HL-60 (cell line): Measurements from ENCODE around the gene SRPK2.

ENCODE experiments used
- POLR2AphosphoS5 ChIP-seq: IDR thresholded peaks from 2 replicates; pipeline ENCODE4 v1.6.1; 2012; ENCODE audit warnings: low read depth
- SPI1 ChIP-seq: IDR thresholded peaks from 2 replicates; pipeline ENCODE4 v1.6.1; 2012; ENCODE audit warnings: low read depth, mild to moderate bottlenecking, borderline replicate concordance
- TF ChIP-seq, protein P1 (sequence below): IDR thresholded peaks from one replicate; pipeline ENCODE4 v1.5.1; 2011; ENCODE audit warnings: low read length, control low read depth, inconsistent platforms; ENCODE audit not compliant: insufficient read depth
- TF ChIP-seq, protein P2 (sequence below): IDR thresholded peaks from 2 replicates; pipeline ENCODE4 v1.6.1; 2012; ENCODE audit warnings: low read depth; ENCODE audit not compliant: insufficient replicate concordance

DNA sequence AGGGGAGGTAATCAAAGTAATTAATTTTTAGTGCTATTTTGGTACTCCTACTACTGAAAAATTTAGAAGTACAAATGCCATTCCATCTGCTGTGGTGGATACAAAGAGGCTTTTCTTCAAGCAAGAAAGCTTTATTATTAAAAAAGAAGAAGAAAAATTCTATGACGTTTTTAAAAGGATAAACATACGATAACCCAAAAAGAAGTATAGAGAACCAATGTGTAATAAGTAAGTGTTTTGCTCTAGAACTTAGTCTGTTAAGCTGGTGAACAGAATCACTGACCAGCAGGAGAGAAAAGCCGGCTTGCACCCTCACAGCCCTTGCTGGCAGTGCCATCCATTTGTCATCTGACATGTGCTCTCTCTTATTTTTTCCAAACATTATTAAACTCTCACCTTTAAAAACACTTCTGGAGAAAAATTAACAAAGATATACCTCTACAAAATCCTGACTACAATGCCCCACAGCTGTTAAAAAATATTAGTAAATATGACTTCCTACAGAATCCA, 81.5 kb downstream of the SRPK2 start:
- TF ChIP-seq, protein P1, sequence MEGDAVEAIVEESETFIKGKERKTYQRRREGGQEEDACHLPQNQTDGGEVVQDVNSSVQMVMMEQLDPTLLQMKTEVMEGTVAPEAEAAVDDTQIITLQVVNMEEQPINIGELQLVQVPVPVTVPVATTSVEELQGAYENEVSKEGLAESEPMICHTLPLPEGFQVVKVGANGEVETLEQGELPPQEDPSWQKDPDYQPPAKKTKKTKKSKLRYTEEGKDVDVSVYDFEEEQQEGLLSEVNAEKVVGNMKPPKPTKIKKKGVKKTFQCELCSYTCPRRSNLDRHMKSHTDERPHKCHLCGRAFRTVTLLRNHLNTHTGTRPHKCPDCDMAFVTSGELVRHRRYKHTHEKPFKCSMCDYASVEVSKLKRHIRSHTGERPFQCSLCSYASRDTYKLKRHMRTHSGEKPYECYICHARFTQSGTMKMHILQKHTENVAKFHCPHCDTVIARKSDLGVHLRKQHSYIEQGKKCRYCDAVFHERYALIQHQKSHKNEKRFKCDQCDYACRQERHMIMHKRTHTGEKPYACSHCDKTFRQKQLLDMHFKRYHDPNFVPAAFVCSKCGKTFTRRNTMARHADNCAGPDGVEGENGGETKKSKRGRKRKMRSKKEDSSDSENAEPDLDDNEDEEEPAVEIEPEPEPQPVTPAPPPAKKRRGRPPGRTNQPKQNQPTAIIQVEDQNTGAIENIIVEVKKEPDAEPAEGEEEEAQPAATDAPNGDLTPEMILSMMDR = no peak
- TF ChIP-seq POLR2AphosphoS5 (no peak), SPI1 (no peak)
- TF ChIP-seq, protein P2, sequence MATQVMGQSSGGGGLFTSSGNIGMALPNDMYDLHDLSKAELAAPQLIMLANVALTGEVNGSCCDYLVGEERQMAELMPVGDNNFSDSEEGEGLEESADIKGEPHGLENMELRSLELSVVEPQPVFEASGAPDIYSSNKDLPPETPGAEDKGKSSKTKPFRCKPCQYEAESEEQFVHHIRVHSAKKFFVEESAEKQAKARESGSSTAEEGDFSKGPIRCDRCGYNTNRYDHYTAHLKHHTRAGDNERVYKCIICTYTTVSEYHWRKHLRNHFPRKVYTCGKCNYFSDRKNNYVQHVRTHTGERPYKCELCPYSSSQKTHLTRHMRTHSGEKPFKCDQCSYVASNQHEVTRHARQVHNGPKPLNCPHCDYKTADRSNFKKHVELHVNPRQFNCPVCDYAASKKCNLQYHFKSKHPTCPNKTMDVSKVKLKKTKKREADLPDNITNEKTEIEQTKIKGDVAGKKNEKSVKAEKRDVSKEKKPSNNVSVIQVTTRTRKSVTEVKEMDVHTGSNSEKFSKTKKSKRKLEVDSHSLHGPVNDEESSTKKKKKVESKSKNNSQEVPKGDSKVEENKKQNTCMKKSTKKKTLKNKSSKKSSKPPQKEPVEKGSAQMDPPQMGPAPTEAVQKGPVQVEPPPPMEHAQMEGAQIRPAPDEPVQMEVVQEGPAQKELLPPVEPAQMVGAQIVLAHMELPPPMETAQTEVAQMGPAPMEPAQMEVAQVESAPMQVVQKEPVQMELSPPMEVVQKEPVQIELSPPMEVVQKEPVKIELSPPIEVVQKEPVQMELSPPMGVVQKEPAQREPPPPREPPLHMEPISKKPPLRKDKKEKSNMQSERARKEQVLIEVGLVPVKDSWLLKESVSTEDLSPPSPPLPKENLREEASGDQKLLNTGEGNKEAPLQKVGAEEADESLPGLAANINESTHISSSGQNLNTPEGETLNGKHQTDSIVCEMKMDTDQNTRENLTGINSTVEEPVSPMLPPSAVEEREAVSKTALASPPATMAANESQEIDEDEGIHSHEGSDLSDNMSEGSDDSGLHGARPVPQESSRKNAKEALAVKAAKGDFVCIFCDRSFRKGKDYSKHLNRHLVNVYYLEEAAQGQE = no peak
